CD4-positive, alpha-beta T cell treated with Interleukin-4 for 4 hours (primary cell): ENCODE measurements around the gene SUPT20HL1.
"Not testable (repeated sequence)": the region's sequence is repeated elsewhere in the genome, so short reads cannot be mapped to it uniquely, and the experiment has no call there.

Experiments used
- DNase-seq: peaks from one replicate; pipeline ENCODE4 v3.0.0-alpha.2; 2020

The SUPT20HL1 gene

DNA sequence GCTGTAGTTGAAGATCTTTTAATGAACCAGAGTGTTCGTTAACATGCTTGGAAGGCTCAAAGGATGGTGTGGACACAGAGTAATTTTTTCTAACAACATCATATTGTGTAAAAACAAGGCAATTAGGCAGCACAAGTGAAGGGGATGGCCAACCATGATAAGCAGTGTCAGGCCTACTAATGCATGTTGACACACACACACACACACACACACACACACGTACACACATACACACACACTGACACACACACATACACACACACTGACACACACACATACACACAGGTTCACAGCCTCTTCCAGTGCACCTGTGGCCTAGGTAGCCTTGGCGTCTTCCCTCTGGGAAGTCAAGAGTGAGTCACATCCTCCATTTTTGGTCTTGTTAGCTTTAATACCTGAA lies at the start of gene SUPT20HL1:
Gene SUPT20HL1 (plus strand): TSS at position 368 of the 400 bp plus-strand sequence. CDS start 2,122 bp downstream, outside the sequence.
- no peak for DNase-seq

DNA sequence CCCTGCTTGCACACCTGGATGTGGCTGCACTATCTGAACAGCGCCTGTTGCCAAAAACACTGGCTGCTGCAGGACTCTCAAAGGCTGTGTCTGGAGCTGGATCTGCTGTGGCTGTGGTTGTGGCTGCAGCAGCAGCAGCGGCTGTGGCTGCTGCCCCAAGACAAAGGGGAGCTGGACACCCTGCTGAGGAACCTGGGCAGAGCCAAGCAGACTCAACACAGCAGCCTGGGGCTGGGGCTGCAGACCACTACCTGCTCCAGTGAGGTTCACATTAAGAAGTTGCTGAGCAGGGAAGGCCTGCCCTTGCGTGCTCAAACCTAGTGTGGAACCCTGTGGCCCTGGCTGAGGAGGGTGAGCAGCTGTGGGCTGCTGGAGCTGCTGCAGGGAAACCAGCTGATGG lies 49.5 kb upstream of the SUPT20HL1 start:
- DNase-seq: not testable (repeated sequence)

GRCh38 chrX:24311507-24312248 lies 48.8 kb upstream of the SUPT20HL1 start:
- DNase-seq: not testable (repeated sequence)

DNA sequence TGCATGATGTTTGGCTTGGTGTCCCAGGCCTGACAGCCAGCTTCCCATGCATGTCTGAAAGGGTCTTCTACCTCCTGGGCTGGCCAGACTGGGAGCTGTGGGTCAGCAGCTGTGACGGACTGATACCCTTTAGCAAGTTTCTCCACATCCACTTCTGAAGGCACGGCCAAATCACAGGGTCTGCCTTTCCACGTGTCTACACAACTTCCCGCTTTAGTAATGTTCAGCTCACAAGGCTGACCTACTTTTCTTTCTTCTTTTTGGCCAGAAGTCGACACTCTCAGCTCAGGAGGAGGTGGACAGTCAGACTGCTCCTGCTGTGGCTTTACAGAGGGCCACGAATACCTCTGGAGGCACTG lies 48.2 kb upstream of the SUPT20HL1 start:
- DNase-seq: not testable (repeated sequence)

GRCh38 chrX:24314019-24314635 lies 46.3 kb upstream of the SUPT20HL1 start, which contains the start of gene SUPT20HL2:
TSS of gene SUPT20HL2 (minus strand) at chrX:24314069. CDS start at chrX:24313315, 754 bp downstream.
- no peak for DNase-seq

DNA sequence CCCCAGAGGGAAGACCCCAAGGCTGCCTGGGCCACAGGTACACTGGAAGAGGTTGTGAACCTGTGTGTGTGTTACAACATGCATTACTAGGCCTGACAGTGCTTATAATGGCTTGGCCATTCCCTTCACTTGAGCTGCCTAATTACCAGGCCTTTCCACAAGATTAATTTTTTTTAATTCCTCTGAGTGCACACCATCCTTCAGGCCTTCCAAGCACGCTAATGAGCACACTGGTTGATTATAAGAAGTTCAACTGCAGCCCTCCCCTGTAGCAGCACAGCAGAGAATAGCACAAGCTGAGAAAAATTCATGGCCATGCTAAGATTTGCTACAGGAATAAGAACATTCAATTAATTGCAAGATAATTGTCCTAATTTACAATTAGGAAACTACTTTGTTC lies 44.3 kb upstream of the SUPT20HL1 start:
- DNase-seq: no peak

DNA sequence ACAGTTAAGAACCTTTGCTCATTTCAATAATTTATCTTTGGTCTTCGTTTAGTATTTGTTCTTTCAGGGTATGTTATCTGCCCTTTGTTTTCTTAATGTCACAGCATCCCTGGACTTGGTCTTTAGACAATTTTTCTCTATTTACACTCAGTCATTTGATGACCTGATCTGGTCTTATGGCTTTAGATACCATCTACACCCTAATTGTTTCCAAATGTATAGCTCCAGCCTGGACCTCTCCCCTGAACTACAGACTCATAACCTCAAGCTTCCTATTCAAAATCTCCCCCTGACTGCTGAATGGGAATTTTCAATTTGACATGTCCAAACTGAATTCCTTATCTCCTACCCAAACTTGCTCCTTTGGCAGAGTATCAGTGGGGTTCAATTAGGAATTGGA lies 42.9 kb upstream of the SUPT20HL1 start:
- DNase-seq: no peak

DNA sequence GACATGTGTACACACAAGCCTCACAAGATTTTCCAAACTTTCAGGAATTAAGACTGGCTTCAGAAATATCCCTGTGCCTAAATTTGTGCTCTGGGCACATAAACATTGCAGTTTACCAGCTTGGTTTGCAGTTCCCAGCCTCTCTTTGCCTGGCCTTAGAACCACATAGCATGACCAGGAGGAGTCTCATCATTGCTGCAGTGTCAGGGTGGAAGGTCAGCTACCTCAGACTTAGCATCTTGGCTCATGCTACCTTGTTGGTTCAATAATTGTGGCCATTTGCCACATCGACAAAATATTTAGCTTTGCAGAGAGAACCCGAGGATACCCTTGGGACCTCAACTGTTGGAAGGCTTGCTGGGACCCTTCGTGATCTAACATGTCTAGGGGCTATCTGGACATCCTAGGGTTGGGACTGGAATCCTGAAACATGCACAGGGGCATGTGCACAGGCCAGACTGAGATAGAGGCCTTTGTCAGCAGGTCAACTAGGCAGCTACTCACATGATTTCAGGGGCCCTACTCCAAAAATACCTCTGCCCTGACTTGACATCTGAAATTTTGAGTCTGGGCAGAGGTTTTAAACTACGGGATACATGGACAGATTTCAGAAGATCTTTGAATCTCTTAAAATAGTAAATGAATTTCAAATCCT lies 38.6 kb upstream of the SUPT20HL1 start:
- DNase-seq: no peak

GRCh38 chrX:24325231-24325630 lies 35.2 kb upstream of the SUPT20HL1 start:
- DNase-seq: no peak

DNA sequence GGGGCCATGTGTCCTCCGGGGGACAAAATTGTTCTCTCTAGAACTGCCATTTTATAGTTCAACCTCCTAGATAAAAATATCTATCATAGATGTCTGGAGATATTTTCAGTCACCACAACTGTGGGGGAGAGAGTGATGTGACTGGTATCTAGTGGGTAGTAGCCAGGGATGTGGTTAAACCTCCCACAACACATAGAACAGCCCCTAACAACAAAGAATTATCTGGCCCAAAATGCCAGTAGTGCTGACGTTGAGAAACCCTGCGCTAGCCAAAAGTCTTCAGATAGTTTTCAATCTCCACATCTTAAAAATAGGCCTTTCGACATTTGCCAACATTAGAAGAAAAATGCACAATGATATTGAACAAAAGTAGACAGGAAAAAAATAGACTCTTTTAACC lies 27.6 kb upstream of the SUPT20HL1 start:
- DNase-seq: no peak

- DNase-seq: no peak
Measured at GRCh38 chrX:24333371-24333770, 27.1 kb upstream of the SUPT20HL1 start.

DNA sequence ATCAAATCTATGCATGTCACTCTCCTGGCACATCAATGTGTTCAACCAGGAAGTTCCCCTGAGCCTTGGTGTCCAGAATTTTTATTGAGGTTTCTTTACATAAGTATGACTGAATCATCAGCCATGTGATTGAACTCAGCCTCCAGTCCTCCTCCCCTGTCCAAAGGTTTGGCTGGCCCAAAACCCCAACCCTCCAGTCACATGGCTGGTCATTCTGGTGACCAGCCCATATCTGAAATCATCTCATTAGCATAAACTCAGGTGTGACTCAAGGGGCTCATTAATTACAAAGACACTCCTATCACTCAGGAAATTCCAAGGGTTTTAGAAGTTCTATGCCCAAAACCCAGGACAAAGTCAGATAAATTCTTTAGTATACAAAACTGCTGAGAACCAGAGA lies 26.0 kb upstream of the SUPT20HL1 start:
- no peak for DNase-seq

DNA sequence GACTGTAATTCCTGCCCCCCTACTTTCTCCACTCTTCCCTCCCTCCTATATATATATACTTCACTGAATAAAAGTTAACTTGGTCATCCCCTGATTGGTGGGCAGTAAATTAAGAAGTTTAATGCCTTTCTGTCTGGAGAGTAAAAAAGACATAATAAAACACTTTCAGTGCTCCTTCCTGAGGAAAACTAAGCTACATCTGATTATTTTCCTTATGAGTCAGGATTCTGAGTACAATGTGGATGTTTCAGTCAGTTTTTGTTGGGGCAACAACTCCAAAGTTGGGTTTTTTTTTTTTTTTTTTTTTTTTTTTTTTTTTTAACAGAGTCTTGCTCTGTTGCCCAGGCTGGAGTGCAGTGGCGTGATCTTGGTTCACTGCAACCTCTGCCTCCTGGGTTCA lies 24.6 kb upstream of the SUPT20HL1 start:
- DNase-seq: no peak

- DNase-seq: no peak
Measured at GRCh38 chrX:24339911-24340310, 20.5 kb upstream of the SUPT20HL1 start.

- DNase-seq: no peak
Measured at GRCh38 chrX:24340501-24340900, 19.9 kb upstream of the SUPT20HL1 start.

- DNase-seq: no peak
Measured at GRCh38 chrX:24341795-24342194, 18.6 kb upstream of the SUPT20HL1 start.

DNA sequence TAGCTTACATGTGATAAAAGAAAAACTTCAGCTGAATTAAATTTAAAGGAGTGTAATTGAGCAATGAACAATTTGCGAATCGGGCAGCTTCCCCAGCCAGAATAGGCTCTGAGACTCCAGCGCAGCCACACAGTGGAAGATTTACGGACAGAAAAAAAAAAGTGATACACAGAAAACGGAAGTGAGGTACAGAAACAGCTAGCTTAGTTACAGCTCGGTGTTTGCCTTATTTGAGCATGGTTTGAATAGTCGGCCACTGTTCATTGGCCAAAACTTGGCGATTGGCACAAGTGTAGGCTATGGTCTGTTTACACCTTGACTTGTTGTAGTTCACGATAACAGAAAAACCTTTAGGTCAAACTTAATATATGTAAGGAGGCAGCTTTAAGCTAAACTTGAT lies 16.7 kb upstream of the SUPT20HL1 start:
- no peak for DNase-seq

- no peak for DNase-seq
Measured at GRCh38 chrX:24347881-24348280, 12.6 kb upstream of the SUPT20HL1 start.

DNA sequence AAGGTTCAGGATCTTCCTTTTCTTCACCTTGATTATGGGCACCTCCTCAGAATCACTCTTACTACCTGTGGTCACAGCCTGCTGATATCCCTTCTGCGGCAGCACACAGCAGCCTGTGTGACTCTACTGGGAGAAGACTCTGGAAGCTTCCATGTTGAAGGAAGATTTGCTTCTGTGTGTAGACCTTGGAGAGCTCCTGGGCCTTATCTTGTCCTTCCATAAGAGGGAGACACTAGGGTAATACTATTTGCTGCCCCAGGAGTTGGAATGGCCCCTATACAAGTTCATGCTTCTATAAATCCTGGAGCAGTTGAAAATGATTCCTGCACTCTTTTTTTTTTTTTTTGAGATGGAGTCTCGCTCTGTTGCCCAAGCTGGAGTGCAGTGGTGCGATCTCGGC lies 10.2 kb upstream of the SUPT20HL1 start:
- DNase-seq: no peak

DNA sequence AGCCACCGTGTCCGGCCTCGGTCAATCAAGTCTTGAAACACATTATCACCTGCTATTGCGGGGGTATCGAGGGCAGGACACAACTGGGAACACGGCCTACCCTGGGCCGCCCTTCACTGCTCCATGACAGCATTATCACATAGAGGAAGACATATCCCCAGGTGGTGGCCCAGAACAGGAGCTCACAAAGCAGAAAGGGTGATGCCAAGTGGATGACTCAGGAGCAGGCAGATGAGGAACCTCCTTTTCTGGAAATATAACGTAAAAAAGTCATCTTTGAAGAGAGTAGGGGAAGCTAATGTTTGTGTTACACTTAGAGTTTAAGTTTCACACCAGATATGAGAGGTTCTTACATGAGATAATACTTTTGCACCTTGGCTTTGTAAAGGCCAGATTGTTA lies 5.3 kb upstream of the SUPT20HL1 start:
- DNase-seq: no peak

- no peak for DNase-seq
Measured at GRCh38 chrX:24357106-24357505, 3.3 kb upstream of the SUPT20HL1 start.

DNA sequence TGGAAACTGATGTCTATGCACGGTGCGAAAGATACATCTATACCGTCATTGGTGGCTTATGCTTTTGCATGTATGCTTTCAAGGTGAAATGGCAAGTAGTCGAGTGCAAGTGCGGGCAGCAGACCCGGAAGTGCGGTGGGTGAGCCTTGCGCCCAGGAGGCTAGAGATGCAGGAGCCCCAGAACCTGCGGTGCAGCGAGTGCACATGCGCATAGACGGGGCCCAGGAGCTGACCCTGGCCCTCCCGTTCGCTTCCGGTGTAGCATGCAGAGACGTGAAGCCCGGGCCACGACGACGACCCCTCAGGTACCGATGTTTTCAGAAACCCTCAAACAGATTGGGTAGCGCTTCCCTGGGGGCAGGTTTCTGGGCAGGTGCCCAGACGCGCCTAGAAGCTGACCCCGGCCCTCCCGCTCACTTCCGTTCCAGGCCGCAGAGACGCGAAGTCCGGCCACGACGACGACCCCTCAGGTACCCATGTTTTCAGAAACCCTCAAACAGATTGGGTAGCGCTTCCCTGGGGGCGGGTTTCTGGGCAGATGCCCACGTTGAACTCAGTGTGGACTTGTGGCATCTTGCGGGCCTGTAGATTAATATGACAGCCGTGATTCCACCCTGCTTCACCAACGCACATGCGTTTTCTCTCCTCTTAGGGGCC lies 1.8 kb downstream of the SUPT20HL1 start:
- DNase-seq: not testable (repeated sequence)

DNA sequence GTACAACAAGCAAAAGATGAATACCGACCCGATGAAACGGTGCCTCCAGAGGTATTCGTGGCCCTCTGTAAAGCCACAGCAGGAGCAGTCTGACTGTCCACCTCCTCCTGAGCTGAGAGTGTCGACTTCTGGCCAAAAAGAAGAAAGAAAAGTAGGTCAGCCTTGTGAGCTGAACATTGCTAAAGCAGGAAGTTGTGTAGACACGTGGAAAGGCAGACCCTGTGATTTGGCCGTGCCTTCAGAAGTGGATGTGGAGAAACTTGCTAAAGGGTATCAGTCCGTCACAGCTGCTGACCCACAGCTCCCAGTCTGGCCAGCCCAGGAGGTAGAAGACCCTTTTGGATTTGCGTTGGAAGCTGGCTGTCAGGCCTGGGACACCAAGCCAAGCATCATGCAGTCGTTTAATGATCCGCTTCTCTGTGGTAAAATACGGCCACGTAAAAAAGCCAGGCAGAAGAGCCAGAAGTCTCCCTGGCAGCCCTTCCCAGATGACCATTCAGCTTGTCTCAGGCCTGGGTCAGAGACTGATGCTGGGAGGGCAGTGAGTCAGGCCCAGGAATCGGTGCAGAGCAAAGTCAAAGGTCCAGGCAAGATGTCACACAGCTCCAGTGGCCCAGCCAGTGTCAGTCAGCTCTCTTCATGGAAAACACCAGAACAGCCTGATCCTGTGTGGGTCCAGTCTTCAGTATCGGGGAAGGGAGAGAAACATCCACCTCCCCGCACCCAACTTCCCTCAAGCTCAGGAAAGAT lies 3.2 kb downstream of the SUPT20HL1 start:
- not testable (repeated sequence) for DNase-seq
